ENCODE results near the gene KPNA3.

Gene KPNA3, protein sequence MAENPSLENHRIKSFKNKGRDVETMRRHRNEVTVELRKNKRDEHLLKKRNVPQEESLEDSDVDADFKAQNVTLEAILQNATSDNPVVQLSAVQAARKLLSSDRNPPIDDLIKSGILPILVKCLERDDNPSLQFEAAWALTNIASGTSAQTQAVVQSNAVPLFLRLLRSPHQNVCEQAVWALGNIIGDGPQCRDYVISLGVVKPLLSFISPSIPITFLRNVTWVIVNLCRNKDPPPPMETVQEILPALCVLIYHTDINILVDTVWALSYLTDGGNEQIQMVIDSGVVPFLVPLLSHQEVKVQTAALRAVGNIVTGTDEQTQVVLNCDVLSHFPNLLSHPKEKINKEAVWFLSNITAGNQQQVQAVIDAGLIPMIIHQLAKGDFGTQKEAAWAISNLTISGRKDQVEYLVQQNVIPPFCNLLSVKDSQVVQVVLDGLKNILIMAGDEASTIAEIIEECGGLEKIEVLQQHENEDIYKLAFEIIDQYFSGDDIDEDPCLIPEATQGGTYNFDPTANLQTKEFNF

DNA sequence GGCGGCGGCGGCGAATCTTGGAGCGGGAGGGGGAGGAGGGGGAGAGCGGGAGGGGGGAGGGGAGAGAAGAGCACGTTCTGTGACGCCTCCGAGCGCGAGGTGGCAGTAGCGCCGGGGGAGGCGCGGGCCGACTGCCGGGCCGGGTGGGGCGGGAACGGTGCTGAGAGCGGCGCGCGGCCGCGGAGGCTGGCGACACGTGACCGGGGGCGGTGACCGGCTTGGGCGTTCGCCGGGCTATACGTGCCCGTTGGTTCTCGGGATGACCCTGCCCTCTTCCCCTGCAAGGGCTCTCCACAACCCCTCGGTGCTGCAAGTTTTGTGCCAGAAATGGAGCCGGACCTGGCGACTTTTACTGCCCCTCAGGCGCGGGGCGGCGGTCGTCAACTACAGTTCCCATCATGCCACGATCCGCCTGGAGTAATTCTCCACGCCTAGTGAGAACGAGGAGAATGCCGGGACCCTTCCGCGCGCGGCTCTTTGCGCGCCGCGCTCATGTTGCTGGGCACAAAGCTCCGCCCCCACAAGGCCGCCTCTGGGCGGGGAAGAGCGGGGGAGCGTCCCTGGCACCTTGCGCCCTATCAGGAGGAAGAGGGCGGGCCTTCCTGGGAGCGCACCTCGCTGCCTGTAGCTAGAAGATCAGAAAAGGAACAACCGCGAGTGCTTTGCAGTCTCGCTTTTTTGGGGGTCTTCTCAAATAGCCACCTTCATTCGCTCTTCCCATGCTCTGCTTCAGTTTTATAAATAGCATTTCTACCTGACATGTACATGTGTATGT, at the start of gene KPNA3:
TSS of gene KPNA3 (minus strand) at position 133 of the 775 bp plus-strand sequence. CDS start 176 bp downstream, outside the sequence.
- peak within 1 kb of the TSS; percentile 84 for H3K4me3 ChIP-seq (ENCODE audit: control insufficient read depth, low read depth, low read length)
- TF ChIP-seq, protein P1, sequence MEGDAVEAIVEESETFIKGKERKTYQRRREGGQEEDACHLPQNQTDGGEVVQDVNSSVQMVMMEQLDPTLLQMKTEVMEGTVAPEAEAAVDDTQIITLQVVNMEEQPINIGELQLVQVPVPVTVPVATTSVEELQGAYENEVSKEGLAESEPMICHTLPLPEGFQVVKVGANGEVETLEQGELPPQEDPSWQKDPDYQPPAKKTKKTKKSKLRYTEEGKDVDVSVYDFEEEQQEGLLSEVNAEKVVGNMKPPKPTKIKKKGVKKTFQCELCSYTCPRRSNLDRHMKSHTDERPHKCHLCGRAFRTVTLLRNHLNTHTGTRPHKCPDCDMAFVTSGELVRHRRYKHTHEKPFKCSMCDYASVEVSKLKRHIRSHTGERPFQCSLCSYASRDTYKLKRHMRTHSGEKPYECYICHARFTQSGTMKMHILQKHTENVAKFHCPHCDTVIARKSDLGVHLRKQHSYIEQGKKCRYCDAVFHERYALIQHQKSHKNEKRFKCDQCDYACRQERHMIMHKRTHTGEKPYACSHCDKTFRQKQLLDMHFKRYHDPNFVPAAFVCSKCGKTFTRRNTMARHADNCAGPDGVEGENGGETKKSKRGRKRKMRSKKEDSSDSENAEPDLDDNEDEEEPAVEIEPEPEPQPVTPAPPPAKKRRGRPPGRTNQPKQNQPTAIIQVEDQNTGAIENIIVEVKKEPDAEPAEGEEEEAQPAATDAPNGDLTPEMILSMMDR (conservative IDR thresholded peaks at IDR 0.05; ENCODE audit: control insufficient read depth, insufficient read depth, low read depth, low read length) = no peak
- DNase-seq (ENCODE audit: low read depth) = peak; percentile 93

DNA sequence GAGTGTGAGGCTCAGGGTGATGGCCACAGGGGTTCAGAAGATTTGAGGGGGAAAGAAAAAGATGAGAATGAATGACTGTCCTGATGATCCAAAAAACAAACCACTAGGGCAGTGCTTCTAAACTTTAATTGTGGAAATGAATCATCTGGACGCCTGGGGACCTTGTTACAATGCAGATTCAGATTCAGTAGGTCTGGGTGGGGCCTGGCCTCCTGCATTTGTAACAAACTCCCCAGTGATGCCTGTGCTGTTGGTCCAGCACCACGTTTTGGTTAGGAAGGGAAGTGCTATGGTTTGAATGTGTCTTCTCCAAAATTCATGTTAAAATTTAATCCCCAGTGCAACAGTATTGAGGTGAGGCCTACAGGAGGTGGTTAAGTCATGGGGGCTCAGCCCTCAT, 49.5 kb upstream of the KPNA3 start:
- TF ChIP-seq, protein P1 (conservative IDR thresholded peaks at IDR 0.05; ENCODE audit: control insufficient read depth, insufficient read depth, low read depth, low read length) = no peak
- no peak for DNase-seq (ENCODE audit: low read depth)
- no peak overlapping the region for H3K4me3 ChIP-seq (ENCODE audit: control insufficient read depth, low read depth, low read length)

DNA sequence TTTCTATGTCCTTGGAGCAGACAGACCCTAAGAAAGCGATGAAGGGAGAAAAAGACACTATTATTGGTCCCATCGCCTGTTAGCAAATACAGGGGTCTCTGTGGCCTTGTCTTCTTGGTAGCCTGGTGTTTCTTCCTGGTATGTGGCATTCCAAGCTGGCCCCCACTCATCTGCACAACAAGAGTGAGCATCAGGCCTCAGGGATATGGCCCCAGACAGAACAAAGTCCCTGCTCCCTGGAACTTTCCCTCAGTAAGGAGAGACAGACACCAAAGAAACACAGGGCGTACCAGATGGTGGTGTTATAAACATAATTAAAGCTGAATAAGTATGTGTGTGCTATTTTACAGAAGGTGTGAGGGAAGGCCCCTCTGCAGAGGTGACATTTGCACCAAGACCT, 48.2 kb upstream of the KPNA3 start:
- no peak for DNase-seq (ENCODE audit: low read depth)
- H3K4me3 ChIP-seq (ENCODE audit: control insufficient read depth, low read depth, low read length) = no peak overlapping the region
- TF ChIP-seq, protein P1 (conservative IDR thresholded peaks at IDR 0.05; ENCODE audit: control insufficient read depth, insufficient read depth, low read depth, low read length) = no peak

DNA sequence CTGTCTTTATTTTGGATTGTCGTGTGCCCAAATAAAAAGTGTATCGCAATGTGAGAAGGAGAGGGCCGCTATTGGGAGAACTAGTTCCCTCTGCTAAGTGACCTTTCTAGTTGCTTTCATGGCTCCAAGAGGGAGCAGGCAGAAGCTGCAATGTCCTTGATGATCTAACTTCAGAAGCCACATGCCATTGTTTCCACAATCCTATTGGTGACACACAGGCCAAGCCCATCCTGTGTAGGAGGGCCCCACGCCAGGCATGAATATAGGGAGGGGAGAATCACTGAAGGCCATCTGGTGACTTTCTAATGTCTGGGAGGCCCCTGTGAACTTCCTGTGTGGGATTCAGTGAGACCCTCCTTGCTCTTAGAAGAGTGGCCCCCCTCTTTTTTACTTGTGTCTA, 47.8 kb upstream of the KPNA3 start:
- no peak for DNase-seq (ENCODE audit: low read depth)
- H3K4me3 ChIP-seq (ENCODE audit: control insufficient read depth, low read depth, low read length) = no peak overlapping the region
- TF ChIP-seq, protein P1 (conservative IDR thresholded peaks at IDR 0.05; ENCODE audit: control insufficient read depth, insufficient read depth, low read depth, low read length) = no peak

DNA sequence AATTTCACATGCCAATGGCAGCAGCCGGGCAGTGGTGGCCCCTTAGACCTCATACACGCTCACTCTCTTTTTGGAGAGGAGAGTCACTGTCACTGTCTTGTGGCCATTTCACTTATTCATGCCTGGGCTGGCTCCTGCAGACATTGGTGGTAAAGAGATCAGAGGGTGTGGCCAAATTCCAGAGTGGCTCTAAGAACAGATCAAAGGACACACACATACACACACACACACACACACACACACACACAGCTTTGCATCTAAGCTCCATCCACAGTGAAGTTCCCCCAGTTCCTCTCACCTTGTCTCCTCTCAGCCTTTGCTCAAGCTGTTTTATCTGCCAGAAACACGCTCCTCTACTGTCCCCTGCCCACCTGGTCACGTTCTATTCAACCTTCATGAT, 46.5 kb upstream of the KPNA3 start:
- TF ChIP-seq, protein P1 (conservative IDR thresholded peaks at IDR 0.05; ENCODE audit: control insufficient read depth, insufficient read depth, low read depth, low read length) = no peak
- no peak for DNase-seq (ENCODE audit: low read depth)
- no peak overlapping the region for H3K4me3 ChIP-seq (ENCODE audit: control insufficient read depth, low read depth, low read length)

DNA sequence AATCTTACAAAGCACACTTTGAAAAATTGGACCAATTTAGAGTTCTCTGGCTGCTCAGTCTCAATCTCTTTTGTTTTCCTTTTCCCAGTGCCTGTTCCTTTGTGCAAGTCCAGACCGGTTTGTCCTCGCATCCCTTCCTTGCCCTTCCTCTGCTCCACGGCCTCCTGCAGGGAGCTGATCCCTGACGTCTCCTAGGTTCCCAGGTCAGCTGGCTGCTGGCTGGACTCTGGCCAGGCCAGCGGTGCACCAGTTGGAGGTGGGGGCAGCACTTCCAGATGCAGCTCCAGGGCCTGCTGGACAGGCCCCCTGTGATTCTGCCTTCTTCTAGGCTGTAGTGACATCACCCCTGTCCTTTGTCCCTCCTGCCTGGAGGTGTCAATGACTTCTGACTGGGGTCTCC, 44.0 kb upstream of the KPNA3 start:
- H3K4me3 ChIP-seq (ENCODE audit: control insufficient read depth, low read depth, low read length) = no peak overlapping the region
- TF ChIP-seq, protein P1 (conservative IDR thresholded peaks at IDR 0.05; ENCODE audit: control insufficient read depth, insufficient read depth, low read depth, low read length) = no peak
- no peak for DNase-seq (ENCODE audit: low read depth)
